NCI-H446 (cell line): ENCODE measurements around the gene MAP4K4.
A peak's percentile ranks its signal among the peaks of the same experiment; 100 is the strongest.

ENCODE experiments used
- DNase-seq, 2 experiments: peaks; one replicate each; lab custom pipeline; 2025; lab: John Stamatoyannopoulos, UW

Gene MAP4K4

GRCh38 chr2:101697124-101698013, at the start of gene MAP4K4:
Gene MAP4K4, plus strand, starts transcription at chr2:101697707. Its CDS starts 374 bp downstream, at chr2:101698081.
- DNase-seq = peak; percentile 33 to 70

- no peak for DNase-seq
These were observed 44.0 kb upstream of the MAP4K4 start for GRCh38 chr2:101653469-101653868.

- peak in 1 of 2 experiments; percentile 23 for DNase-seq
These were observed 41.6 kb upstream of the MAP4K4 start for GRCh38 chr2:101655702-101656422.

- no peak for DNase-seq
These were observed 39.7 kb upstream of the MAP4K4 start for GRCh38 chr2:101657787-101658186.

GRCh38 chr2:101658387-101658786, 39.1 kb upstream of the MAP4K4 start:
- DNase-seq = no peak

- DNase-seq = no peak
These were observed 32.2 kb upstream of the MAP4K4 start for GRCh38 chr2:101665312-101665711.

GRCh38 chr2:101667823-101668222, 29.7 kb upstream of the MAP4K4 start:
- no peak for DNase-seq

GRCh38 chr2:101672047-101672446, 25.5 kb upstream of the MAP4K4 start:
- DNase-seq = no peak

GRCh38 chr2:101673920-101674319, 23.6 kb upstream of the MAP4K4 start:
- DNase-seq = no peak

- DNase-seq = no peak
These were observed 22.0 kb upstream of the MAP4K4 start for GRCh38 chr2:101675512-101675911.

GRCh38 chr2:101676674-101677073, 20.8 kb upstream of the MAP4K4 start:
- no peak for DNase-seq

- no peak for DNase-seq
These were observed 19.8 kb upstream of the MAP4K4 start for GRCh38 chr2:101677658-101678057.

- DNase-seq = no peak
These were observed 19.1 kb upstream of the MAP4K4 start for GRCh38 chr2:101678379-101678778.

GRCh38 chr2:101679037-101679726, 18.3 kb upstream of the MAP4K4 start:
- no peak for DNase-seq

- no peak for DNase-seq
These were observed 17.6 kb upstream of the MAP4K4 start for GRCh38 chr2:101679801-101680487.

- DNase-seq = no peak
These were observed 15.2 kb upstream of the MAP4K4 start for GRCh38 chr2:101682311-101682710.

GRCh38 chr2:101684313-101684712, 13.2 kb upstream of the MAP4K4 start:
- DNase-seq = no peak

- no peak for DNase-seq
These were observed 9.2 kb upstream of the MAP4K4 start for GRCh38 chr2:101688261-101688660.

- no peak for DNase-seq
These were observed 8.2 kb upstream of the MAP4K4 start for GRCh38 chr2:101689114-101689825.

- no peak for DNase-seq
These were observed 6.9 kb upstream of the MAP4K4 start for GRCh38 chr2:101690547-101691152.

GRCh38 chr2:101692041-101692440, 5.5 kb upstream of the MAP4K4 start:
- no peak for DNase-seq
